VCaP (cell line): Measurements from ENCODE around the gene FAT3.

Experiments
- H3K27ac ChIP-seq: fragments of 450-650 bp; 2 replicates; pipeline ENCODE4 v1.5.1; 2017
- TF ChIP-seq, protein P1 (sequence below): fragments of 450-650 bp; conservative IDR thresholded peaks from 2 replicates; pipeline ENCODE4 v1.5.1; 2017; ENCODE audit warnings: mild to moderate bottlenecking, moderate library complexity

The FAT3 gene

DNA sequence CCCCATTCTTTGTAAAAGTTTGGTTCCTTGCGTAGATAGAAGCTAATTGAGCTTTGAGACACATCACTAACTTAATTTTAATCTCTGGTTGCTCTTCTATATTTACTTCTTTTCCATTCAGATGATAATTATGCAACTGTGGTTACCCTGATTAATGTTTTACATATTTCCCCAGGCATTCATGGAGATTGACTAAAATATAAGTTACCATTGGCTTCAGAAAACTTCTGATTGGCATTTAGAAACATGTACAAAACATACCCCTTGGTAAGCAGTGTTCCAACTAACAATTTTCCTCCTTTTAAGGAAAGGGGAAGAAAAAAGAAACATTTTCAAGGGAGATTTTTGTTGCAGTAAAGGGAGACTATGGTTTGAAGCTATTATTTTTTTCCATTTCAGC lies 43.9 kb downstream of the FAT3 start:
- no peak overlapping the region for H3K27ac ChIP-seq
- TF ChIP-seq, protein P1, sequence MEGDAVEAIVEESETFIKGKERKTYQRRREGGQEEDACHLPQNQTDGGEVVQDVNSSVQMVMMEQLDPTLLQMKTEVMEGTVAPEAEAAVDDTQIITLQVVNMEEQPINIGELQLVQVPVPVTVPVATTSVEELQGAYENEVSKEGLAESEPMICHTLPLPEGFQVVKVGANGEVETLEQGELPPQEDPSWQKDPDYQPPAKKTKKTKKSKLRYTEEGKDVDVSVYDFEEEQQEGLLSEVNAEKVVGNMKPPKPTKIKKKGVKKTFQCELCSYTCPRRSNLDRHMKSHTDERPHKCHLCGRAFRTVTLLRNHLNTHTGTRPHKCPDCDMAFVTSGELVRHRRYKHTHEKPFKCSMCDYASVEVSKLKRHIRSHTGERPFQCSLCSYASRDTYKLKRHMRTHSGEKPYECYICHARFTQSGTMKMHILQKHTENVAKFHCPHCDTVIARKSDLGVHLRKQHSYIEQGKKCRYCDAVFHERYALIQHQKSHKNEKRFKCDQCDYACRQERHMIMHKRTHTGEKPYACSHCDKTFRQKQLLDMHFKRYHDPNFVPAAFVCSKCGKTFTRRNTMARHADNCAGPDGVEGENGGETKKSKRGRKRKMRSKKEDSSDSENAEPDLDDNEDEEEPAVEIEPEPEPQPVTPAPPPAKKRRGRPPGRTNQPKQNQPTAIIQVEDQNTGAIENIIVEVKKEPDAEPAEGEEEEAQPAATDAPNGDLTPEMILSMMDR, result no peak

DNA sequence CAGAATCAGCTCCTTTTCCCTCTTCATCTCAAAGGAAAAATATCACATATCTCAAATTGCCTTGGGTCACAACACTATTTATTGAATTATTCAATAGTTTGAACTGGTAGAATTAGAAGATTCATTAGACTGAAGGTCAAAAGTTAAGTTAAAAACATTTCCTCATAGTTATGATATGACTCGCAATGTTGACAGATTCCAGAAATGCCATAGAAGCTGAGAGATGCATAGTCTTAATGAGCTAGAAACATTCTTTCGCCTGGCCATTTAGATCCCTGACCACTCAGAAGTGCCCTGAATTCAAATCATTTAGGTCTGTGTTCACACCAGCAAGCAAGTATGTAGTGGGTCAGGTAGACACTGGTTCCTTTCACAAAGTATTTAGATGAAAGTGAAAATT lies 44.4 kb downstream of the FAT3 start:
- TF ChIP-seq, protein P1, result no peak

DNA sequence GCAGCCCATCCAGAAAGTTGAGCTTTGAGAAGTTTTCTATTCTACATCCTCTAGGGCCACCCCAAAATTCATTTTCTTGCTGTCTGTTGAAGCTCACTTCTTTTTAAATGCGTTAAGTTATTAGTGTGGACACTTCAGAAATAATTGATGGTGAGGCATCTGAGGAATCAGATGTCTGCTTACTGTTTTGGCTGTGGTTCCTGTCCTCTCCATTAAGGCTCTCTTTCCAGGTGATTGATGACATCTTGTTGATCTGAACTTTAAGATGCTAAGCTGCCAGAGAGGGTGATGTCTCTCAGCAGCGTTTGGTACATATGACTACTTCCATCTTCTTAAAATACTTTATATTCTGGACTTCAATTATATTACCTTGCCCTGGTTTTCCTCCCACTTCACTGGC lies 45.2 kb downstream of the FAT3 start:
- TF ChIP-seq, protein P1, result no peak

More for the DNA sequence above, 44.4 kb downstream of the FAT3 start:
- H3K27ac ChIP-seq, result no peak overlapping the region

DNA sequence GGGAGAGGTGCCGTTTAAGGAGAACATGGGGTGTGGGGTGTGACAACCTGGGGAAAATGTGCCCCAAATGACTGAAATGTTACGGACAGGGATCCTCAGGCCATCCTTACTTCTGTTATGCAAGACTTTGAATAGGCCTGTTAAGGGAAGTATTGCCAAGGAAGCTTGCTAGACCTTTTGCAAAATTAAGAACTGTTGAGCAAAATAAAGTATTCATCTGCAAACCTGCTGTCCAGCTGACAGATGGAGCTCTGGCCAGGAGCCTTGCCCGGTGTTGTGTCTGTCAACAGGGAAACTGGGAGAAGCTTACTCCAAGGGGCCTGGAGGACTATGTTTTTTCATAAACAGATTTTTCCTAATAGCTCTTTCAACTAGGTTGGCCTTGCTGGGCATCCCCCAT lies 48.0 kb downstream of the FAT3 start:
- H3K27ac ChIP-seq, result no peak overlapping the region
- TF ChIP-seq, protein P1, result no peak

More for the DNA sequence above, 45.2 kb downstream of the FAT3 start:
- H3K27ac ChIP-seq, result no peak overlapping the region
